AG09309 (cell line): Measurements from ENCODE around the gene C13orf46.

Source experiments
- DNase-seq: peaks from one replicate; pipeline ENCODE4 v3.0.0-alpha.2; 2010; ENCODE audit warnings: low read depth
- H3K4me3 ChIP-seq: 2 replicates; pipeline ENCODE4 v1.5.1; 2011; ENCODE audit warnings: mild to moderate bottlenecking, low read depth, low read length, moderate library complexity; ENCODE audit not compliant: control insufficient read depth
- CTCF ChIP-seq: IDR thresholded peaks from 2 replicates; pipeline ENCODE4 v1.5.1; 2011; ENCODE audit warnings: mild to moderate bottlenecking, low read depth, low read length, inconsistent platforms; ENCODE audit not compliant: insufficient read depth, control insufficient read depth; ENCODE audit errors: missing control alignments

The C13orf46 gene

DNA sequence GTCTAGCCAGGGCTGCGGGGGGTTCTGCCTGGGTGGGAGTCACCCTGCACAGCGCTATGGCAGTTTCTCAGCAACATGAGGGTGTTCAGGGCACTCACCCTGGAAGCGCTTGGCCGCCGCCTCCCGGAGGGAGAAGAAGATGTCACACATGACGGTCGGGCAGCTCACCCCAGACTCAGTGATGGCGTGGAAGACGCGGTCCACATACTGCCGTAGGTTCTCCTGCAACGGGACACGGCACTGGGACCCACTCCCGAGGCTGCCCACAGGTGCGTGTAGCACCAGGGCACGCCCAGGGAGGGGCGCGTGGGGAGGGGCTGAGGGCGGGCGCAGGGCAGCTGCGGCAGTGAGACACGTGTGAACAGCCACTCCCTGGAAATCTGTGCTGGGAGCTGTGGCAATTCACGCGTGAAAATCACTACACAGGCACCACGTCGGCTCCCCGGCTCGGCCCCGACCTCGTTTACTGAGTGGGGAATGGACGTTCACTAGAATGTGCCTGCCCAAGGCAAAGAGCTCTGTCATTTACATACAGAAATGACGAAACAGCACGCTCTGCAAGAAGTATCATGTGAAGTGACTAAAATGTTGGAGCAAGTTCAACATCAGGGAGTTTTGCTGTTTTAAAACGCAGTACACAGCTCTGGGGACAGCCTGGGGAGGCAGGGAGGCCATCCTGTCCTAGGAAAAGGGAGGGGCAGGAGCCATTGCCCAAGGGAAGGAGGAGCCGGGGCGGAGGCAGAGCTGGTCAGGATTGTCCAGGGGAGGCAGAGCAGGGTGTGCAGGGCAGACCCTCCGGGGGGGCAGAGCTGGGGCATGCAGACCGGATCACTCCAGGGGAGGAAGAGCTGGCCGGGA is 41.5 kb upstream of the C13orf46 start:
- no peak for TF ChIP-seq CTCF
- H3K4me3 ChIP-seq = no peak overlapping the region
- no peak for DNase-seq

DNA sequence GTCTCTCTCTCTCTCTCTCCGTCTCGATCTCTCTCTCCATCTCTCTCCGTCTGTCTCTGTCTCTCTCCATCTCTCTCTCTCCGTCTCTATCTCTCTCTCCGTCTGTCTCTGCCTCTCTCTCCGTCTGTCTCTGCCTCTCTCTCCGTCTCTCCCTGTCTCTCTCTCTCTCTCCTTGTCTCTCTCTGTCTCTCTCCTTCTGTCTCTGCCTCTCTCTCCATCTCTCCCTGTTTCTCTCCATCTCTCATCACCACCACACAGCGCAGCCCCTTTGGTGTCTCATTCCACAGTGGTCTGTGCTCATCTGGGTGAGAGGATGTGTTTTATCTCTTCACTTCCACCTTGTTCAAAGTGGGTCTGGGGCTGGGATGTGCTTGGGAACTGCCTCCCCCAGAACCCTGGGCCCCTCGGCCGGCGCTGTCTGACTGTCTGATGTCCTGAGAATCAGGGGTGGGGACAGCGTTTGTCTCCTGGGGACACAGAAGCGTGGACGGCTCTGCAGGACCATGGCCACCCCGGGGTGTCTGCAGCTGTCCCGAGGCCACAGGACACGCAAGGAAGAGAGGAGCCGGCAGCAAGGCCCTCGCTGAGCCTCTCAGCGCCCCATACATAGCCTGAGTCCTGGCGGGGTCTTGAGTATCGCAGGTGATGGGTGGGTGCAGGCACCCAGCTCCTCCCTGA is 40.2 kb upstream of the C13orf46 start:
- TF ChIP-seq CTCF = no peak

GRCh38 chr13:114013336-114013735 is 39.5 kb upstream of the C13orf46 start:
- TF ChIP-seq CTCF = no peak
- no peak overlapping the region for H3K4me3 ChIP-seq
- no peak for DNase-seq

More for the DNA sequence above, 40.2 kb upstream of the C13orf46 start:
- no peak overlapping the region for H3K4me3 ChIP-seq
- DNase-seq = no peak

GRCh38 chr13:114012921-114013320 is 39.0 kb upstream of the C13orf46 start:
- H3K4me3 ChIP-seq = no peak overlapping the region
- TF ChIP-seq CTCF = no peak
- no peak for DNase-seq

GRCh38 chr13:114012141-114012540 is 38.3 kb upstream of the C13orf46 start:
- H3K4me3 ChIP-seq = no peak overlapping the region
- TF ChIP-seq CTCF = no peak

GRCh38 chr13:114011226-114011625 is 37.4 kb upstream of the C13orf46 start:
- DNase-seq = no peak
- H3K4me3 ChIP-seq = no peak overlapping the region
- no peak for TF ChIP-seq CTCF

More at GRCh38 chr13:114012141-114012540, 38.3 kb upstream of the C13orf46 start:
- no peak for DNase-seq
